KOPT-K1 (cell line): ENCODE results near the gene AAK1.

Source experiments
- H3K27ac ChIP-seq: fragments of 200-600 bp; sonication (generic); 2 replicates; pipeline ENCODE4 v1.5.1; 2016; ENCODE audit warnings: antibody characterized with exemption, mild to moderate bottlenecking, low read depth, low read length; ENCODE audit not compliant: poor library complexity, severe bottlenecking
- H3K36me3 ChIP-seq: fragments of 200-600 bp; sonication (generic); 2 replicates; pipeline ENCODE4 v1.5.1; 2017; ENCODE audit warnings: antibody characterized with exemption, mild to moderate bottlenecking, low read length, moderate library complexity; ENCODE audit not compliant: insufficient read depth
- H3K9me3 ChIP-seq: fragments of 200-600 bp; sonication (generic); 2 replicates; pipeline ENCODE4 v1.5.1; 2017; ENCODE audit warnings: antibody characterized with exemption, low read length, mild to moderate bottlenecking; ENCODE audit not compliant: insufficient read depth, poor library complexity, severe bottlenecking

Gene AAK1

GRCh38 chr2:69512446-69512845 is 131.1 kb downstream of the AAK1 start:
- H3K9me3 ChIP-seq, result no peaks in the 10 kb centered on the region
- no peak overlapping the region for H3K27ac ChIP-seq
- H3K36me3 ChIP-seq, result peaks cover 94% of the 10 kb centered on the region

GRCh38 chr2:69510204-69510603 is 133.3 kb downstream of the AAK1 start:
- Histone ChIP-seq H3K9me3 (no peaks in the 10 kb centered on the region), H3K27ac (no peak overlapping the region), H3K36me3 (peaks cover 97% of the 10 kb centered on the region)

GRCh38 chr2:69509750-69510140 is 133.8 kb downstream of the AAK1 start:
- H3K36me3 ChIP-seq, result peaks cover 93% of the 10 kb centered on the region
- H3K27ac ChIP-seq, result no peak overlapping the region
- H3K9me3 ChIP-seq, result no peaks in the 10 kb centered on the region

DNA sequence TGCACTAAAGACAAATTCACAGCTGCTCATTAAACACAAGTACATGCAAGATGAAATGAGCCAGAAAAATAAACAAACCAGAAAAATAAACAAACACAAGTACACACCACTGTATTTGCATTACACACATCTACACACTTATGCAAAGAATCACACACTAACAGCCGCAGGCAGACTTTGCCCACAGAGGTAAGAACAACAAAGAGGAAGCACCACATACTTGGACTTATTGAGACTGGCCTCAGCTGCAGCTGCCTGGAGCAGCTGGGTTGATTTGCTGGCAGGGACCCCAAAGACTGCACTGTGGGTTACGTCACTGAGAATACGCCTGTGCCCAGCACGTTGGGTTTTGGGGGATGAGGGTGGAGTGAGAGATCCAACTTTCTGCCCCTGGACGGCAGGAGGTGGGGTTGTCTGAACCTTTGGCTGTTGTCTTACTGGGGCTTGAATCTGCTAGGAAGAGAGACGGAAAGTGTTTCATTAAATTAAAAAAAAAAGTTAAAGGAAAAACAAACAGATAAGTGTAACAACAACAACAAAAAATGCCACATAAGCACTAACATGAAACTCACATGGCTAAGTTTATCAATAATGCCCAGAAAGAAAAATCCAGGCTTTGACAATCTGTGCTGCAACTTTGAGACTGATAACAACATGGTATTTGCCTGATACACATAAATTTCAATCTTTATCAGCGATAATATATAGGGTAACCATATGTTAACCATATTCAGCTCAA is 134.4 kb downstream of the AAK1 start:
- H3K36me3 ChIP-seq, result peaks cover 92% of the 10 kb centered on the region

DNA sequence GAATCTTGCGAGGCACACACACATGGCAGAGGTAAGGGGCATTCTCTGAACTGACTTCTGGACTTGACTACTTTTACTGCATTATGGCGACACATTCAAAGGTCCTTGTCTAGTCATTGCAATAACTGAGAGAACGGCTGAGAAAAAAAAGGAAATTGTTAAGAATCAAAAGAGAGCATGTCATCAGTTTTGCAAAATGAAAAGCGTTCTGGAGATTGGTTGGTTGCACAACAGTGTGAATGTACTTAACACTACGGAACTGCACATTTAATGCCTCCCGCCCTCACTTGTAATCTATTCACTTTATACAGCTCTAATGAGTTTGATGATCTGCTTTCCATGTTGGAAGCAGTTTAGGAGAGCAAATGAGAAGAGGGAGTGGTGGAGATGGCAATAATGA is 137.8 kb downstream of the AAK1 start:
- Histone ChIP-seq H3K36me3 (peaks cover 70% of the 10 kb centered on the region), H3K27ac (no peak overlapping the region), H3K9me3 (no peaks in the 10 kb centered on the region)

More for the DNA sequence above, 134.4 kb downstream of the AAK1 start:
- Histone ChIP-seq H3K27ac (no peak overlapping the region), H3K9me3 (no peaks in the 10 kb centered on the region)

- H3K27ac ChIP-seq, result no peak overlapping the region
- H3K9me3 ChIP-seq, result no peaks in the 10 kb centered on the region
- peaks cover 38% of the 10 kb centered on the region for H3K36me3 ChIP-seq
Observed at GRCh38 chr2:69501301-69501700, 142.2 kb downstream of the AAK1 start.

- Histone ChIP-seq H3K27ac (no peak overlapping the region), H3K9me3 (no peaks in the 10 kb centered on the region), H3K36me3 (peaks cover 34% of the 10 kb centered on the region; the same call in 1 of the 2 replicates)
Observed at GRCh38 chr2:69499966-69500365, 143.6 kb downstream of the AAK1 start.

GRCh38 chr2:69499242-69499641 is 144.3 kb downstream of the AAK1 start:
- no peak overlapping the region for H3K27ac ChIP-seq
- no peaks in the 10 kb centered on the region for H3K9me3 ChIP-seq
- H3K36me3 ChIP-seq, result peaks cover 31% of the 10 kb centered on the region; the same call in 1 of the 2 replicates

DNA sequence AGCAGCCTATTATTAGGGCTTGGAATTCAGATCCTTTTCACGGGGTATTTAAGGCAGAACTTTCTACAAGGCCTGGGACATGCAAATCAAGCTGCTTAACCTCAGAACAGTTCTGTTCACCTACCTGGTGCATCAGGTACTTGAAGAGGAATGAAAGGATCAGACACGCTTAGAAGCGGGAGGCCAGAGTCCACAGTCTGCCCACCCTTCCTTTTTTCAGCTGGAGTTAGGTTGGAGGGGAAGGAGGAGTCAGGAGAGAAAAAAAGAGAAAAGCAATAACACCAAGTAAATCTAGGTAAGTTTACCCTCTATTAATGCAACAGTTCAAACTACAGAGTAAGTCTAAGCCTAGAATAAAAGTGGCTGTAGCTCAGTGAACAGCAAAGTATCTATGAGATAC is 147.7 kb downstream of the AAK1 start:
- Histone ChIP-seq H3K36me3 (peaks cover 23% of the 10 kb centered on the region; the same call in 1 of the 2 replicates), H3K9me3 (no peaks in the 10 kb centered on the region)

GRCh38 chr2:69495008-69495407 is 148.5 kb downstream of the AAK1 start:
- Histone ChIP-seq H3K36me3 (peaks cover 23% of the 10 kb centered on the region; the same call in 1 of the 2 replicates), H3K9me3 (no peaks in the 10 kb centered on the region), H3K27ac (no peak overlapping the region)

More for the DNA sequence above, 147.7 kb downstream of the AAK1 start:
- no peak overlapping the region for H3K27ac ChIP-seq

GRCh38 chr2:69494126-69494525 is 149.4 kb downstream of the AAK1 start:
- Histone ChIP-seq H3K9me3 (no peaks in the 10 kb centered on the region), H3K27ac (no peak overlapping the region), H3K36me3 (peaks cover 23% of the 10 kb centered on the region; the same call in 1 of the 2 replicates)

- peaks cover 16% of the 10 kb centered on the region; the same call in 1 of the 2 replicates for H3K36me3 ChIP-seq
- no peak overlapping the region for H3K27ac ChIP-seq
- H3K9me3 ChIP-seq, result no peaks in the 10 kb centered on the region
Observed at GRCh38 chr2:69493268-69493667, 150.3 kb downstream of the AAK1 start.

DNA sequence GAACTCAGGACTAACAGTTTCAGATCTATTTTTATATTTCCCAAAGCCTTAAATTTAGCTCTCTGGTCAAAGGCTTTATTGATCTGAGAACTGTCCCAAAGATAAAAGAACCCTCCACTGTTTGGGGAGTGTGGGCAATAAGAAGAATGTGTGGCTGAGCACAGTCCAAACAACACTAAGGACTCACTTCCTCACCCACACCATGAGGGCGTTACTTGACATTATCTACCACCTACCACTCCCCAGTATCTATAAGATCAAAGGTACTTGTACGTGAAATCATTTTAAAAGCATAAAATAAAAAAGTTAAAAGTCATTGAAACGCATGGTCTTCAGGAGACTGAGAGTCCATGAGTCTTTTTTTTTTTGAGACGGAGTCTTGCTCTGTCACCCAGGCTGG is 151.7 kb downstream of the AAK1 start:
- peaks cover 11% of the 10 kb centered on the region; the same call in 1 of the 2 replicates for H3K36me3 ChIP-seq
- no peak overlapping the region for H3K27ac ChIP-seq
- no peaks in the 10 kb centered on the region for H3K9me3 ChIP-seq

GRCh38 chr2:69490486-69490885 is 153.1 kb downstream of the AAK1 start:
- H3K27ac ChIP-seq, result no peak overlapping the region
- no peaks in the 10 kb centered on the region for H3K9me3 ChIP-seq
- H3K36me3 ChIP-seq, result peaks cover 6% of the 10 kb centered on the region; the same call in 1 of the 2 replicates

GRCh38 chr2:69489793-69490192 is 153.7 kb downstream of the AAK1 start:
- no peak overlapping the region for H3K27ac ChIP-seq
- H3K9me3 ChIP-seq, result no peaks in the 10 kb centered on the region
- H3K36me3 ChIP-seq, result peaks cover 6% of the 10 kb centered on the region; the same call in 1 of the 2 replicates

- Histone ChIP-seq H3K9me3 (no peaks in the 10 kb centered on the region), H3K27ac (no peak overlapping the region), H3K36me3 (no peaks in the 10 kb centered on the region)
Observed at GRCh38 chr2:69483696-69484095, 159.8 kb downstream of the AAK1 start.
